ENCODE measurements around the gene MSX1. TPM values are rescaled to one million over a fixed set of nuclear protein-coding genes. Genes with fewer than 3 reads are reported as not detected.

Gene MSX1
- total RNA-seq, 2 donors from 2014 or later, result 0.25 to 0.53 TPM

DNA sequence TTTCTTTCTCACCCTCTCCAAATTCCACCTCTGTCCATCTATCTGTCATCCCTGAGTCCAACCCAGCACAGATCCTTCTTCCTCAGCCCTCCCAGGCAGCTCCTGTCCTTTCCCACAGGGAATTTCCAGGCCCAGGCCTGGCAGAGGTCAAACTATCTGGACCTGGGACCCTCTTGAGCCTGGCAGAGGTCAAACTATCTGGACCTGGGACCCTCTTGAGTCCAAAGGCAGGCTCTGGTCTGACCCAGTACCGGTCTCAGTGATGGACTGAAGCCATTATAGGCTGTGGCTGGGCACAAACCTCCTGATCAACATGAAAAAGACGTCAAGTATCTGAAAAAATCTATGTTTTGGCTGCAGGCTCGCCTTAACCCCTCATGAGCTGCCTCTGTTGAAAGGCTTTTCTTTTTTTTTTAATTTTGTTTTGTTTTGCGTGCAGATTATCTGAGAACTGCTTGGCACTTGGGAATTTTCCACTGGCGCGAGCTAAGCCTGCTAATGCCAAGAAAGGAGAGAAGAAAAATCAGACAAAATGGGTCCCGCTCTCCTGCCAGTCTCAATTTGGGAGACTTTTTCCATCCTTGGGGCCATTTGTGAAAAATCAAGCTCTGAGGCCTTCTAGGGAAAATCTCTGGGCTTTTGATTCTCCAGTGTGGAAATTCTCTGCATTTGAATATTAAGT is 31.2 kb downstream of the MSX1 start:
- no peaks in the 10 kb centered on the region for H3K27me3 ChIP-seq
- TF ChIP-seq, protein P1, sequence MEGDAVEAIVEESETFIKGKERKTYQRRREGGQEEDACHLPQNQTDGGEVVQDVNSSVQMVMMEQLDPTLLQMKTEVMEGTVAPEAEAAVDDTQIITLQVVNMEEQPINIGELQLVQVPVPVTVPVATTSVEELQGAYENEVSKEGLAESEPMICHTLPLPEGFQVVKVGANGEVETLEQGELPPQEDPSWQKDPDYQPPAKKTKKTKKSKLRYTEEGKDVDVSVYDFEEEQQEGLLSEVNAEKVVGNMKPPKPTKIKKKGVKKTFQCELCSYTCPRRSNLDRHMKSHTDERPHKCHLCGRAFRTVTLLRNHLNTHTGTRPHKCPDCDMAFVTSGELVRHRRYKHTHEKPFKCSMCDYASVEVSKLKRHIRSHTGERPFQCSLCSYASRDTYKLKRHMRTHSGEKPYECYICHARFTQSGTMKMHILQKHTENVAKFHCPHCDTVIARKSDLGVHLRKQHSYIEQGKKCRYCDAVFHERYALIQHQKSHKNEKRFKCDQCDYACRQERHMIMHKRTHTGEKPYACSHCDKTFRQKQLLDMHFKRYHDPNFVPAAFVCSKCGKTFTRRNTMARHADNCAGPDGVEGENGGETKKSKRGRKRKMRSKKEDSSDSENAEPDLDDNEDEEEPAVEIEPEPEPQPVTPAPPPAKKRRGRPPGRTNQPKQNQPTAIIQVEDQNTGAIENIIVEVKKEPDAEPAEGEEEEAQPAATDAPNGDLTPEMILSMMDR (IDR thresholded peaks at IDR 0.05), result no peak
- H3K9me3 ChIP-seq, result no peaks in the 10 kb centered on the region
- no peak for DNase-seq
- H3K4me3 ChIP-seq, result no peak overlapping the region
- intact Hi-C loops (cut with DNase I), result no loop called here
- no peak overlapping the region for H3K27ac ChIP-seq
- H3K36me3 ChIP-seq, result no peaks in the 10 kb centered on the region
- no peak overlapping the region for H3K9ac ChIP-seq (ENCODE audit: low read depth in 2 of 2, low read length in 2 of 2)
- no peaks in the 10 kb centered on the region for H3K4me1 ChIP-seq

DNA sequence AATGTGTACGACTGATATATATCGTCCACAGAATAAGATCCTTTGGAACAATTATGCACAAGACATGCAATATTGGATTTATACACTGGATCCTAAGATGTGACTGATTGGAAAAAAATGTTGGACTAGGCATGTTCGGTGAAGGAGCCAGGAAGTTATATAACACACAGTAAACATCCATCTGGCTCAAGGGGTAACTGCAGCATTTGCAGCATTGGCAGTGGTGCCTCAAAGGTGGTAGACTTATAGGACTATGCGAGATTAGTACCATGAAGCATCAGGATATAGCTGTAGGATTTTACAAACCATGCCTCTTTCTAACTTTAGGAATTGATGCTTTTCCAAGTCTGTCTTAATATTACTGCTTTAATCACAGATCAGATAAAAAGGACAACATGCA is 34.3 kb downstream of the MSX1 start:
- no peak for DNase-seq
- no peaks in the 10 kb centered on the region for H3K27me3 ChIP-seq
- H3K4me3 ChIP-seq, result no peak overlapping the region
- no peak overlapping the region for H3K27ac ChIP-seq
- TF ChIP-seq, protein P1 (IDR thresholded peaks at IDR 0.05), result no peak
- H3K9ac ChIP-seq (ENCODE audit: low read depth in 2 of 2, low read length in 2 of 2), result no peak overlapping the region
- no peaks in the 10 kb centered on the region for H3K4me1 ChIP-seq
- no peaks in the 10 kb centered on the region for H3K9me3 ChIP-seq
- no peaks in the 10 kb centered on the region for H3K36me3 ChIP-seq
- intact Hi-C loops (cut with DNase I), result no loop called here

DNA sequence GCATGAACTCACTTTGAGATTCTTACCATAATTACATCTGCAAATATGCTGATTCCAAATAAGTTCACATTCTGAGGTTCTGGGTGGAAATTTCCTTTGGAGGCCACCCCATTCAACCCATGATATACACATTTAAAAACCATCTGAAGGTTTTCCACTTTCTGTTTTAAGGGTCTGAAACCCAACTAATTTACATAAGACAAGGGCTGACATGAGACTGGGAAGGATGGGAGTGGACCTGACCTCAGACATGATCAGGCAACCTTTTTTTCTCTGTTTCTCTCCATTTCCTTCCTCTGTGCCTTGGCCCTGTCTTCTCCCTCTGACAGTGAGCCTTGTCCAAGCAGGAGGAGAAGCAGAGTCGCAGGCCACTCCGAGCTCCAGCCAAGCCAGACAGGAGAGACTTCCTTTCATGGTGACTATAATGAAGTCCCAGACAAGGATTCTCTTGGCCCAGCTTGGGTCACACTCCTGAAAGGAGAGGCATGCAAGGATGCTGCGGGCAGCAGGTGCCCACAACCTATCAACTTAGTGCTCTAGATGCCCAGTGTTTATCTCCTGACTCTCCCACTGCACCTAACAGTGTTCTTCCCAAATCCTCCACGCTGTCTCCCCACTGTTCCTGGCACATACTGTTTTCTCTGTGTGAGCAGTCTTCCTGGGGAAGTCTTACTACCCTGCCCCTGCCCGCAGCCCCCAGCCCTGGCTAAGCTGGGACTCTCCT is 39.9 kb downstream of the MSX1 start:
- H3K9ac ChIP-seq (ENCODE audit: low read depth in 2 of 2, low read length in 2 of 2), result no peak overlapping the region
- H3K4me3 ChIP-seq, result no peak overlapping the region
- H3K9me3 ChIP-seq, result no peaks in the 10 kb centered on the region
- H3K36me3 ChIP-seq, result no peaks in the 10 kb centered on the region
- H3K27me3 ChIP-seq, result no peaks in the 10 kb centered on the region
- intact Hi-C loops (cut with DNase I), result no loop called here
- no peaks in the 10 kb centered on the region for H3K4me1 ChIP-seq
- DNase-seq, result no peak
- TF ChIP-seq, protein P1 (IDR thresholded peaks at IDR 0.05), result no peak
- H3K27ac ChIP-seq, result no peak overlapping the region

DNA sequence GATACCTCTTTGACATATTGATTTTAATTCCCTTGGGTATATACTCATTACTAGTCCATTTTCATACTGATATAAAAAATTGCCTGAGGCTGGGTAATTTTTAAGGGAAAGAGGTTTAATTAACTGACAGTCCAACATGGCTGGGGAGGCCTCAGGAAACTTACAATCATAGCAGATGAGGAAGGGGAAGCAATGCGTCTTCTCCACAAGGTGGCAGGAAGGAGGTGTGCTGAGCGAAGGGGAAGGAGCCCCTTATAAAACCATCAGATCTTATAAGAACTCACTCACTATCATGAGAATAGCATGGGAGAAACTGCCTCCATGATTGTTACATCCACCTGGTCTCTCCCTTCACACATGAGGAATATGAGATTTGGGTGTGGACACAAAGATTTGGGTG is 42.4 kb downstream of the MSX1 start:
- Histone ChIP-seq H3K27me3 (no peaks in the 10 kb centered on the region), H3K9ac (ENCODE audit: low read depth in 2 of 2, low read length in 2 of 2) (no peak overlapping the region), H3K4me1 (no peaks in the 10 kb centered on the region)

DNA sequence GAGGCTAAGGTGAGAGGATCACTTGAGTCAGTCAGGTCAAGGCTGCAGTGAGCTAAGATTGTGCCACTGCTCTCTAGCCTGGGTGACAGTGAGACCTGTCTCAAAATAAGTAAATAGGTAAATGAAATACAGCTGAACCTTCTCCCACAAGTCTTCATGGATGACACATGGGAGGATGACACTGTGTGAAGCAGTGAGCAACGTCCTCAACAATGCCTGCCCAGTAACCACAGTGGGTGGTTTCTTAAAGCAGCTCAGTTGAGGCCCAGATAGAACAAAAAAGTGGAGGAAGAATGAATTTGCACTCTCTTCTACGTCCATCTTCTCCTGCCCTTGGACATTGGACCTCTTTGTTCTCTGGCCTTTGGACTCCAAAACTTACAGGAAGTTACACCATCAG is 52.7 kb downstream of the MSX1 start:
- no peaks in the 10 kb centered on the region for H3K4me1 ChIP-seq
- no peaks in the 10 kb centered on the region for H3K27me3 ChIP-seq
- no peak overlapping the region for H3K9ac ChIP-seq (ENCODE audit: low read depth in 2 of 2, low read length in 2 of 2)
- TF ChIP-seq, protein P1 (IDR thresholded peaks at IDR 0.05), result no peak
- no peak overlapping the region for H3K4me3 ChIP-seq
- H3K36me3 ChIP-seq, result no peaks in the 10 kb centered on the region
- intact Hi-C loops (cut with DNase I), result no loop called here
- H3K9me3 ChIP-seq, result no peaks in the 10 kb centered on the region
- no peak overlapping the region for H3K27ac ChIP-seq
- DNase-seq, result no peak

More for the DNA sequence above, 42.4 kb downstream of the MSX1 start:
- H3K36me3 ChIP-seq, result no peaks in the 10 kb centered on the region
- TF ChIP-seq, protein P1 (IDR thresholded peaks at IDR 0.05), result no peak
- H3K9me3 ChIP-seq, result no peaks in the 10 kb centered on the region
- no peak overlapping the region for H3K4me3 ChIP-seq
- no peak for DNase-seq
- H3K27ac ChIP-seq, result no peak overlapping the region
- intact Hi-C loops (cut with DNase I), result no loop called here

Measured in colonic mucosa (tissue), 4 donors.